GM18508 (cell line): ENCODE results near the gene PRAMEF10.
"Not testable (repeated sequence)": the region's sequence is repeated elsewhere in the genome, so short reads cannot be mapped to it uniquely, and the experiment has no call there.

Experiments used
- ATAC-seq: cut with Tn5 transposase; IDR thresholded peaks from one replicate; pipeline ENCODE4 v1.9.1; 2021; ENCODE audit warnings: moderate number of reproducible peaks; ENCODE audit not compliant: insufficient read depth, unreplicated experiment

PRAMEF10 gene, protein sequence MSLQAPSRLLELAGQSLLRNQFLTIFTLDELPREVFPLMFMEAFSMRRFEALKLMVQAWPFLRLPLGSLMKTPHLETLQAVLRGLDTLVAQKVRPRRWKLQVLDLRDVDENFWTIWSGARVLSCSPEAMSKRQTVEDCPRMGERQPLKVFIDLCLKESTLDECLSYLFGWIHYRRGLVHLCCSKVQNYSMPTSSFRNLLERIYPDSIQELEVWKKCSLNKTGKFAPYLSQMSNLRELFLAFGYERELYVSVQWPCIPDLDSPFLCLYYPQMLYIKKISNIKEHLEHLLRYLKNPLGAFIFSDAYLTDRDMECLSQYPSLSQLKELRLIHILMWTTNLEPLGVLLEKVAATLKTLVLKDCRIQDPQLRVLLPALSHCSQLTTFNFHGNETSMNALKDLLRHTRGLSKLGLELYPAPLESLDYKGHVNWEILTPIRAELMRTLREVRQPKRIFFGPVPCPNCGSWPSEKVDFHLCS

DNA sequence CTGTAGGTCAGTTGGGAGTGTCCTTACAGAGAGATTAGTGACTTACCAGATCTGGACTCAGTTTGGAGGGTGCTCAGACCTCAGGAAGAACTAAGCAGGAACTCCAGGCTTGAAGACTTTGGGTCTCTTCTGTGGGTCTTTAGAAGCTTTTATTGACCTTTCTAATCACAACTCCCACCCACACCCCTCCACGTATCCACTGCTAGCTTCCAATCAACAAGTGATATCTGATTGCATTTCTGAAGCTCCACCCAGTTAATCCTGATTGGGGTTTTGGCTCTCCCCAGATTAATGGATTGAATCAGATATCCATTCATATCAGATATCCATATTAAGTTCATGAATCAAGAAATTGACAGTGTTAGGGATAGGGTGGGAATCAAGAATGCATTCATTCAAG lies at the start of gene PRAMEF10:
TSS of gene PRAMEF10 (minus strand) at position 101 of the 400 bp plus-strand sequence. CDS start 2,423 bp downstream, outside the sequence.
- not testable (repeated sequence) for ATAC-seq

DNA sequence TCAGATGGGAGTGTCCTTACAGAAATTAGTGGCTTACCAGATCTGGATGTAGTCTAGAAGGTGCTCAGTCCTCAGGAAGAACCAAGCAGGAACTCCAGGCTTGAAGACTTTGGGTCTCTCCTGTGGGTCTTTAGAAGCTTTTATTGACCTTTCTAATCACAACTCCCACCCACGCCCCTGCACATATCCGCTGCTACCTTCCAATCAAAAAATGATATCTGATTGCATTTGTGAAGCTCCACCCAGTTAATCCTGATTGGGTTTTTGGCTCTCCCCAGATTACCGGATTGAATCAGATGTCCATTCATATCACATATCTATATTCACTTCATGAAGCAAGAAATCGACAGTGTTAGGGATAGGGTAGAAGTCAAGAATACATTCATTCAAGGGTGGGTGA lies 49.4 kb upstream of the PRAMEF10 start, which contains the start of gene PRAMEF6:
TSS of gene PRAMEF6 (minus strand) at position 101 of the 400 bp plus-strand sequence. CDS start 5,062 bp downstream, outside the sequence.
- not testable (repeated sequence) for ATAC-seq

- not testable (repeated sequence) for ATAC-seq
These were observed 26.3 kb upstream of the PRAMEF10 start for GRCh38 chr1:12924368-12924767.

DNA sequence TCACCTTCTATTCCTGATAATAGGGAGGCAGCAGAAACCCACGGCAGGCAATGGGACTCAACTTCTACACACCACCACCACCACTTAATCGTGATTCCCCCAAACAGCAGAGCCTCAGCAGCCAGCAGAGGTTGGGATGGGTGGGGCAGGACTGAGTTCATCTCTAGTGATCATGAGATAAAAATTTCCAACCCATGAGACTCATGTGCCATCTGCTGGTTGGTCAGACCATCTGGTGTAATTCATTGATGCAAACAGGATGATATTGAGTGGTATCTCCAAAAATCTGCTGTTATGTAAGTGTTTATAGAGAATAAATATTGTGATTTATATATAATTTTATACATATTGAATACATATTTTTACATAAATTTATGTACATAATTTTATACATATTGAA lies 23.7 kb upstream of the PRAMEF10 start:
- not testable (repeated sequence) for ATAC-seq

GRCh38 chr1:12916310-12916709 lies 18.2 kb upstream of the PRAMEF10 start, which contains the start of gene PRAMEF7:
Gene PRAMEF7 (plus strand): TSS chr1:12916610. CDS start chr1:12917693, 1,083 bp downstream.
- ATAC-seq = not testable (repeated sequence)

DNA sequence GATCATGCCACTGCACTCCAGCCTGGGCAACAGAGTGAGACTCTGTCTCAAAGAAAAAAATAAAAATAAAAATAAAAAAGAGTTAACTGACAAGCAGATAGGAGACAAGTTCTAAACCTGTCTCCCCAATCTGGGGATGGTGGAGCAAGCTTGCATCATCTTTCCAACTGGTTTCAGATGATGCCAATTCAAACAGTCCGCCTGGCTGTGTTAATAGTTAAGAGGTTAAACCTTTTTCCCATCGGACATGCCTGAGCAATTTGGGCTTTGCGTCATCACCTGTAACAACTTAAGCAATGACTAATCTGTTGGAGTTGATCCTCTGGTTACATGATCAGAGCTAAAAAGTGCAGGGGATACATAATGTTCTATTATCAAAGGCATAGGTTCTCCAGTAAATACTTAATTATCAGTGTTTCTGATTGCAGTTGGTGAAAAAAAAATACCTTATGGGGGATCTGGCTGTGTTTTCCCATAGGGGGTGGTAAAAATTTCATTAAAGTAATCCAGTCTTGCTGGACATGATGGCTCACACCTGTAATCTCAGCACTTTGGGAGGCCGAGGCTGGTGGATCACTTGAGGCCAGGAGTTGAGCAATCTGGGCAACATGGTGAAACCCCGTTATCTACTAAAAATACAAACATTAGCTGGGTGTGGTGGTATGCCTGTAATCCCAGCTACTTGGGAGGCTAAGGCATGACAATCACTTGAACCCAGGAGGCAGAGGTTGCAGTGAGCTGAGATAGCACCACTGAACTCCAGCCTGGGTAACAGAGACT lies 5.9 kb upstream of the PRAMEF10 start:
- not testable (repeated sequence) for ATAC-seq

DNA sequence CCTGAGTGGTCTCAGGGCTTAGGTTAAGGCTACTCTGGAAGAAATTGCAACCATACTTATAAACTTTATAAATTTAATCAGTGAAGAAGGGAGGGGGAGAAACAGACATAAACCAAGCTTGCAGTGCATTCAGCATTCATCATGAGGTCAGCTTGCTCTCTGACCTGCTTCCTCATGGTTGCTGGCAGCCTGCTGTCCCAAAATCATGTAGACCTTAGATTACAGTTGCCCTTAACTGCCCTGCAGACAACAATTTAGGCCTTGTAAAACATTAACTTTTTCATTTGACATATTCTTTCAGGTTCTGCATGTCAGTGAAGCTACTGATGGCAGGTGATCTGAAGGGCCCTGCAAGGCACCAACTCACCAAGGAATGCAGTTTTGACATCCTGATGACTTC lies 1.1 kb upstream of the PRAMEF10 start:
- not testable (repeated sequence) for ATAC-seq

- not testable (repeated sequence) for ATAC-seq
These were observed 12.0 kb downstream of the PRAMEF10 start, which contains the start of gene PRAMEF4 for GRCh38 chr1:12886101-12886500. Gene PRAMEF4 (minus strand): TSS chr1:12886201. CDS start chr1:12883394, 2,807 bp downstream.

- ATAC-seq = not testable (repeated sequence)
These were observed 19.6 kb downstream of the PRAMEF10 start for GRCh38 chr1:12878453-12878852.

- not testable (repeated sequence) for ATAC-seq
These were observed 34.8 kb downstream of the PRAMEF10 start for GRCh38 chr1:12863131-12863880.

- not testable (repeated sequence) for ATAC-seq
These were observed 41.3 kb downstream of the PRAMEF10 start, which contains the start of gene PRAMEF2 for GRCh38 chr1:12856786-12857185. Gene PRAMEF2 (plus strand): TSS chr1:12857086. CDS start chr1:12859010, 1,924 bp downstream.

DNA sequence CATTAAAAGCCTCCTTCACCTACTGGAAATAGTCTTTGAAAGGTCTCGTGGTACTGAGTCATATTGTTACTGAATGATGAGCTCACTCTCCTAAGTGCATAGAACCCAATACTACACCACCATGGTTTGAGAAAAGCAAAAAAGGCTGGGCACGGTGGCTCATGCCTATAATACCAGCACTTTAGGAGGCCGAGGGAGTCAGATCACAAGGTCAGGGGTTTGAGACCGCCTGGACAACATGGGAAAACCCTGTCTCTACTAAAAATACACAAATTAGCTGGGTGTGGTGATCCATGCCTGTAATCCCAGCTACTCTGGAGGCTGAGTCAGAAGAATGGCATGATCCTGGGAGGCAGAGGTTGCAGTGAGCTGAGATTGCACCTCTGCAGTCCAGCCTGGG lies 46.3 kb downstream of the PRAMEF10 start:
- ATAC-seq = no peak

GRCh38 chr1:12848620-12849019 lies 49.5 kb downstream of the PRAMEF10 start, which contains the start of gene HNRNPCL1:
Gene HNRNPCL1 (minus strand): TSS chr1:12848720. CDS start chr1:12848289, 431 bp downstream.
- ATAC-seq = not testable (repeated sequence)
